K562 (cell line): ENCODE data around the gene NEK1. TPM values are rescaled to one million over a fixed set of nuclear protein-coding genes. Genes with fewer than 3 reads are reported as not detected.

Experiments
- FOS ChIP-seq: IDR thresholded peaks from 3 replicates; pipeline ENCODE4 v1.6.1; 2011; ENCODE audit not compliant: insufficient read length; ENCODE audit errors: extremely low read depth
- FOXK1 ChIP-seq: sonication (generic); formaldehyde crosslinking; IDR thresholded peaks from 2 replicates; pipeline ENCODE4 v1.8.0; 2022; ENCODE audit warnings: missing genetic modification reagents, mild to moderate bottlenecking, borderline replicate concordance
- GATA2 ChIP-seq: sonication (generic); formaldehyde crosslinking; IDR thresholded peaks from 2 replicates; pipeline ENCODE4 v1.4.0; 2020; ENCODE audit warnings: mild to moderate bottlenecking, missing genetic modification reagents
- HMG20A ChIP-seq: fragments of 450-650 bp; formaldehyde crosslinking; conservative IDR thresholded peaks from 2 replicates; pipeline ENCODE4 v1.4.0; 2020; ENCODE audit warnings: mild to moderate bottlenecking, mixed read lengths
- HMG20B ChIP-seq: fragments of 250-450 bp; sonication (Bioruptor Pico); IDR thresholded peaks from 2 replicates; pipeline ENCODE4 v1.5.0; 2021; ENCODE audit warnings: mild to moderate bottlenecking
- HMGN3 ChIP-seq: IDR thresholded peaks from 2 replicates; pipeline ENCODE4 v1.6.1; 2011; ENCODE audit warnings: borderline replicate concordance, low read depth, mild to moderate bottlenecking, mixed read lengths, low read length; ENCODE audit not compliant: insufficient read length; ENCODE audit errors: extremely low read depth
- MYC ChIP-seq, 2 experiments: fragments of 250-450 bp in 1 of 2; sonication (Bioruptor Pico) in 1 of 2; IDR thresholded peaks; 2 replicates each; pipeline versions ENCODE4 v1.5.1 to v1.6.1; 2012 to 2021; ENCODE audit warnings: low read depth in 2 of 2, borderline replicate concordance in 1 of 2, improper control_type of control experiment in 1 of 2, low read length in 1 of 2, mild to moderate bottlenecking in 1 of 2, moderate library complexity in 1 of 2
- NFE2 ChIP-seq: IDR thresholded peaks from 2 replicates; pipeline ENCODE4 v1.6.1; 2014; ENCODE audit warnings: antibody characterized with exemption, low read depth
- POLR3A ChIP-seq: IDR thresholded peaks from 2 replicates; pipeline ENCODE4 v1.6.1; 2011; ENCODE audit warnings: borderline replicate concordance, mild to moderate bottlenecking, moderate library complexity; ENCODE audit not compliant: insufficient read length, insufficient read depth; ENCODE audit errors: extremely low read depth
- PRPF4 ChIP-seq: fragments of 200-400 bp; formaldehyde crosslinking; IDR thresholded peaks from one replicate; pipeline ENCODE4 v1.6.1; 2017; ENCODE audit warnings: low read length, low read depth, mild to moderate bottlenecking; ENCODE audit not compliant: insufficient read depth, poor library complexity, severe bottlenecking
- RBM17 ChIP-seq: fragments of 200-400 bp; formaldehyde crosslinking; IDR thresholded peaks from 2 replicates; pipeline ENCODE4 v1.6.1; 2017; ENCODE audit warnings: low read depth, mild to moderate bottlenecking, low read length, borderline replicate concordance
- ZNF12 ChIP-seq: sonication (generic); formaldehyde crosslinking; IDR thresholded peaks from 2 replicates; pipeline ENCODE4 v1.4.0; 2020; ENCODE audit warnings: mild to moderate bottlenecking, missing genetic modification reagents
- ZNF140 ChIP-seq: fragments of 250-450 bp; sonication (Bioruptor Pico); IDR thresholded peaks from 2 replicates; pipeline ENCODE4 v1.8.0; 2021; ENCODE audit warnings: moderate library complexity, mild to moderate bottlenecking, inconsistent platforms
- ZNF695 ChIP-seq: fragments of 450-650 bp; formaldehyde crosslinking; IDR thresholded peaks from 2 replicates; pipeline ENCODE4 v1.4.0; 2020; ENCODE audit warnings: mild to moderate bottlenecking, moderate library complexity
- polyA plus RNA-seq, 8 experiments: library from polyadenylated mRNA; depleted of rRNA in 4 of 8; stranded (reverse) in 5 of 8; unstranded in 3 of 8; fragments of >200 nt; fragmentation: Nextera tagmentation in 2 of 8; fragmentation: Illumina TruSeq in 1 of 8; extraction: Ambion mirVana in 2 of 8; extraction: Trizol in 1 of 8; gene quantifications; 2 replicates each; pipeline versions ENCODE4 v1.2.1 to v1.2.3, GENCODE V29; 2011 to 2014; ENCODE audit warnings: inconsistent platforms in 1 of 8, missing spikeins in 1 of 8
- total RNA-seq, 7 experiments: library from RNA; depleted of rRNA in 6 of 7; stranded (reverse); fragments of >200 nt in 6 of 7; fragmentation: Illumina TruSeq in 2 of 7; extraction: Trizol in 2 of 7; gene quantifications; 2 replicates each; pipeline versions ENCODE4 v1.2.1 to v1.2.3, GENCODE V29; 2011 to 2021; ENCODE audit warnings: low replicate concordance in 1 of 7
- TF ChIP-seq, protein P1 (sequence below): fragments of 250-450 bp; sonication (Bioruptor Pico); IDR thresholded peaks from 2 replicates; pipeline ENCODE4 v1.8.0; 2022; ENCODE audit warnings: inconsistent platforms
- TF ChIP-seq, protein P2 (sequence below): fragments of 250-450 bp; sonication (Bioruptor Pico); IDR thresholded peaks from 2 replicates; pipeline ENCODE4 v1.5.1; 2021; ENCODE audit warnings: mild to moderate bottlenecking
- TF ChIP-seq, protein P3 (sequence below): sonication (generic); formaldehyde crosslinking; IDR thresholded peaks from 2 replicates; pipeline ENCODE4 v1.8.0; 2023; ENCODE audit warnings: missing genetic modification reagents, mild to moderate bottlenecking, borderline replicate concordance

The NEK1 gene
- total and polyA plus RNA-seq, 9 of the 15 experiments (the other 6 are each of a cell fraction or from before 2014, with no cell fraction given), result 6.2 to 15.7 (median 10.3) TPM

DNA sequence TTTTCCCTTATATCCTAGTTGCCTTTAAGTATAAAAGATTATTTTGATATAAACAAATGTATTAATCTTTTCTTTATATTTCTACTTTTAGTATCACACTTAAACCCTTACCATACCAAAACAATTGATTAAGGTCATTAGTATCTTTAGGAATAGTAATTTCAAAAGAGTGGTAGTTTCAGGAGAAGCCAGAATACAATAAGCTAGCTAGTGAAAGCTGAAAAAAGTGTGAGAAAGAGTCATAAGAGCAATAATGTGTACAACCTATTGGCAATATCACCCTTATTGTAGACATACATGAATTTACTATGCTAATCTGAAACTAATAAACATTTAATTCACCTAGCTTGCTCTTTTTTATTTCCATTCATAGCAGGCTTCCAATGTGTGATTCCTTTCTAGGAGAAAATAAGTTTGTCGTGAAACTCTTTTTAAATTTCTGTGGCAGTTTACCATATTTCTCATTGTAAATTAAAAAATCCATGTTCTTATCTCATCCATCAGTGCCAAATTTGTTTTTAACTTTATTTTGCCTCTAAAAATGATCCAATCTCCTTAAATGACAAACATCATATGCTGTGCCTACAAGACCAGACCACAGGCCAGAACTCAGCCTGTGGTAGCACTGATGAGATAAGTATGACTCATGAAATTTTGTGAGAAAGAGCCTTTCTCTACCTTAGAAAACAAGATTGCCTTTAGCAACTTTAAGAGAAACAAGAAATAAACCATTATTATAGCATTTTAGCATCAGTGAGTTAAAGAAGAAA is 8.1 kb downstream of the NEK1 start (continued):
- 0 out of 2 replicates have a peak, but pooled peaks have one; percentile 24 for TF ChIP-seq MYC (IDR thresholded peaks at IDR 0.05; ENCODE audit: low read depth, low read length)
- TF ChIP-seq MYC (CRISPR knock-in tag; IDR thresholded peaks at IDR 0.05; ENCODE audit: borderline replicate concordance, low read depth), result no peak
- no peak for TF ChIP-seq ZNF140 (CRISPR knock-in tag)
- TF ChIP-seq HMG20A, result no peak
- TF ChIP-seq PRPF4, result no peak
- no peak for TF ChIP-seq FOXK1
- no peak for TF ChIP-seq ZNF12 (CRISPR knock-in tag)
- TF ChIP-seq, protein P1, sequence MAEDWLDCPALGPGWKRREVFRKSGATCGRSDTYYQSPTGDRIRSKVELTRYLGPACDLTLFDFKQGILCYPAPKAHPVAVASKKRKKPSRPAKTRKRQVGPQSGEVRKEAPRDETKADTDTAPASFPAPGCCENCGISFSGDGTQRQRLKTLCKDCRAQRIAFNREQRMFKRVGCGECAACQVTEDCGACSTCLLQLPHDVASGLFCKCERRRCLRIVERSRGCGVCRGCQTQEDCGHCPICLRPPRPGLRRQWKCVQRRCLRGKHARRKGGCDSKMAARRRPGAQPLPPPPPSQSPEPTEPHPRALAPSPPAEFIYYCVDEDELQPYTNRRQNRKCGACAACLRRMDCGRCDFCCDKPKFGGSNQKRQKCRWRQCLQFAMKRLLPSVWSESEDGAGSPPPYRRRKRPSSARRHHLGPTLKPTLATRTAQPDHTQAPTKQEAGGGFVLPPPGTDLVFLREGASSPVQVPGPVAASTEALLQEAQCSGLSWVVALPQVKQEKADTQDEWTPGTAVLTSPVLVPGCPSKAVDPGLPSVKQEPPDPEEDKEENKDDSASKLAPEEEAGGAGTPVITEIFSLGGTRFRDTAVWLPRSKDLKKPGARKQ (CRISPR knock-in tag), result no peak
- peak; percentile 94 for TF ChIP-seq NFE2
- TF ChIP-seq GATA2 (CRISPR knock-in tag), result peak; percentile 52
- TF ChIP-seq, protein P2, sequence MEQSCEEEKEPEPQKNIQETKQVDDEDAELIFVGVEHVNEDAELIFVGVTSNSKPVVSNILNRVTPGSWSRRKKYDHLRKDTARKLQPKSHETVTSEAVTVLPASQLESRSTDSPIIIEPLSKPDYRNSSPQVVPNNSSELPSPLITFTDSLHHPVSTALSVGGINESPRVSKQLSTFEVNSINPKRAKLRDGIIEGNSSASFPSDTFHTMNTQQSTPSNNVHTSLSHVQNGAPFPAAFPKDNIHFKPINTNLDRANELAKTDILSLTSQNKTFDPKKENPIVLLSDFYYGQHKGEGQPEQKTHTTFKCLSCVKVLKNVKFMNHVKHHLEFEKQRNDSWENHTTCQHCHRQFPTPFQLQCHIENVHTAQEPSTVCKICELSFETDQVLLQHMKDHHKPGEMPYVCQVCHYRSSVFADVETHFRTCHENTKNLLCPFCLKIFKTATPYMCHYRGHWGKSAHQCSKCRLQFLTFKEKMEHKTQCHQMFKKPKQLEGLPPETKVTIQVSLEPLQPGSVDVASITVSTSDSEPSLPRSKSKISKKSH (CRISPR knock-in tag), result no peak
- TF ChIP-seq HMG20B, result no peak
- TF ChIP-seq, protein P3, sequence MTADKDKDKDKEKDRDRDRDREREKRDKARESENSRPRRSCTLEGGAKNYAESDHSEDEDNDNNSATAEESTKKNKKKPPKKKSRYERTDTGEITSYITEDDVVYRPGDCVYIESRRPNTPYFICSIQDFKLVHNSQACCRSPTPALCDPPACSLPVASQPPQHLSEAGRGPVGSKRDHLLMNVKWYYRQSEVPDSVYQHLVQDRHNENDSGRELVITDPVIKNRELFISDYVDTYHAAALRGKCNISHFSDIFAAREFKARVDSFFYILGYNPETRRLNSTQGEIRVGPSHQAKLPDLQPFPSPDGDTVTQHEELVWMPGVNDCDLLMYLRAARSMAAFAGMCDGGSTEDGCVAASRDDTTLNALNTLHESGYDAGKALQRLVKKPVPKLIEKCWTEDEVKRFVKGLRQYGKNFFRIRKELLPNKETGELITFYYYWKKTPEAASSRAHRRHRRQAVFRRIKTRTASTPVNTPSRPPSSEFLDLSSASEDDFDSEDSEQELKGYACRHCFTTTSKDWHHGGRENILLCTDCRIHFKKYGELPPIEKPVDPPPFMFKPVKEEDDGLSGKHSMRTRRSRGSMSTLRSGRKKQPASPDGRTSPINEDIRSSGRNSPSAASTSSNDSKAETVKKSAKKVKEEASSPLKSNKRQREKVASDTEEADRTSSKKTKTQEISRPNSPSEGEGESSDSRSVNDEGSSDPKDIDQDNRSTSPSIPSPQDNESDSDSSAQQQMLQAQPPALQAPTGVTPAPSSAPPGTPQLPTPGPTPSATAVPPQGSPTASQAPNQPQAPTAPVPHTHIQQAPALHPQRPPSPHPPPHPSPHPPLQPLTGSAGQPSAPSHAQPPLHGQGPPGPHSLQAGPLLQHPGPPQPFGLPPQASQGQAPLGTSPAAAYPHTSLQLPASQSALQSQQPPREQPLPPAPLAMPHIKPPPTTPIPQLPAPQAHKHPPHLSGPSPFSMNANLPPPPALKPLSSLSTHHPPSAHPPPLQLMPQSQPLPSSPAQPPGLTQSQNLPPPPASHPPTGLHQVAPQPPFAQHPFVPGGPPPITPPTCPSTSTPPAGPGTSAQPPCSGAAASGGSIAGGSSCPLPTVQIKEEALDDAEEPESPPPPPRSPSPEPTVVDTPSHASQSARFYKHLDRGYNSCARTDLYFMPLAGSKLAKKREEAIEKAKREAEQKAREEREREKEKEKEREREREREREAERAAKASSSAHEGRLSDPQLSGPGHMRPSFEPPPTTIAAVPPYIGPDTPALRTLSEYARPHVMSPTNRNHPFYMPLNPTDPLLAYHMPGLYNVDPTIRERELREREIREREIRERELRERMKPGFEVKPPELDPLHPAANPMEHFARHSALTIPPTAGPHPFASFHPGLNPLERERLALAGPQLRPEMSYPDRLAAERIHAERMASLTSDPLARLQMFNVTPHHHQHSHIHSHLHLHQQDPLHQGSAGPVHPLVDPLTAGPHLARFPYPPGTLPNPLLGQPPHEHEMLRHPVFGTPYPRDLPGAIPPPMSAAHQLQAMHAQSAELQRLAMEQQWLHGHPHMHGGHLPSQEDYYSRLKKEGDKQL (CRISPR knock-in tag), result no peak
- no peak for TF ChIP-seq POLR3A
- TF ChIP-seq FOS, result peak; percentile 40
- no peak for TF ChIP-seq HMGN3
- TF ChIP-seq RBM17, result no peak
- TF ChIP-seq ZNF695 (CRISPR knock-in tag), result no peak
